Regular cardiac myocyte (primary cell): Measurements from ENCODE around the gene STXBP5L. TPM values are rescaled to one million over a fixed set of nuclear protein-coding genes. Genes with fewer than 3 reads are reported as not detected.

Source experiments
- total RNA-seq: library from RNA; depleted of rRNA; stranded (reverse); fragments of >200 nt; gene quantifications from 2 replicates; pipeline ENCODE4 v1.2.3, GENCODE V29; 2014

Gene STXBP5L
- under 0.01 TPM in 1 of 2 replicates, not detected in the other for total RNA-seq

DNA sequence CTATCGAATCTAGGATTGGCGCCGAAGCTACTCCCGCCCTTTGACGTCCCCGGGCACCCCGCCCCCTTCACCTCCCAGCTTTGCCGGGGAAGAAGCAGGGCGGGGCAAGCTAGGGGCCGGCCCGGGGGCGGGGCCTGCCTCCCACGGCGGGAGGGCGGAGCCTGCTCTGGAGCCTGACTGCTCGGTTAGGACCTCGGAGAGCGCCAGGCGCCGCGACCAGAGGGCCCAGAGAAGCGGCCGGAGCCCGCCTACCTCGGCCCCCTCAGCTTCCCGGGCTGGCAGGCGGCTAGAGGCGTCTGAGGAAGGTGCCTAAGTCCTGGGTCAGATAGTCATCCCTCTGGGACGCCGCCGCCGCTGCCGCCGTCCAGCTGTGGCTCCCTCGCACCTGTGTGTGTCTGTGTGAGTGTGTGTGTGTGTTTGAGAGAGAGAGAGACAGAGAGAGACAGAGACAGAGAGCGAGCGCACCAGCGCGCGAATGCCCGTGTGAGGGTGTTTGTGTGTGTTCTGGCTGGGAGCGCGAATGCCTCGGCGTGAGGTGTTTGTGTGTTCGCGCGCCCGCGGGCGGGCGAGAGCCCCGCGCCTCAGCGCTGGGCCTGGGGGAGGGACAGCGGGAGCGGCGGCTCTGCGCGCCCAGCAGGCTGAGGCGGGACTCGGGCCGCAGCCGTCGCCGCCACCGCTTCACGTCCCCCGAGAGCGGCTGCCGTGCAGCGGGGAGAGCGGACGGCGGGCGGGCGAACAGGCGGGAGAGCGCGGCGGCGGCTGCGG lies at the start of gene STXBP5L:
STXBP5L (plus strand) TSS at position 176 of the 765 bp plus-strand sequence. CDS start 1,374 bp downstream, outside the sequence.

Other genes starting within 250 kb of the STXBP5L start
- 1.7 and 2.5 TPM in 2 replicates for gene HGD, start 226.0 kb upstream of the STXBP5L start, total RNA-seq
- gene RABL3, start 165.7 kb upstream of the STXBP5L start, total RNA-seq: 17.2 and 17.4 TPM in 2 replicates
- 17.2 and 31.1 TPM in 2 replicates for gene GTF2E1, start 165.5 kb upstream of the STXBP5L start, total RNA-seq